ENCODE measurements around the gene HAVCR2. TPM values are rescaled to one million over a fixed set of nuclear protein-coding genes. Genes with fewer than 3 reads are reported as not detected.

The HAVCR2 gene
- total RNA-seq, 2 donors from 2014 or later = 1.3 to 3.1 TPM

- Histone ChIP-seq H3K4me3 (no peak overlapping the region), H3K9ac (ENCODE audit: low read depth in 2 of 2, low read length in 2 of 2) (no peak overlapping the region), H3K9me3 (no peaks in the 10 kb centered on the region), H3K27me3 (no peaks in the 10 kb centered on the region), H3K36me3 (no peaks in the 10 kb centered on the region), H3K27ac (no peak overlapping the region), H3K4me1 (no peaks in the 10 kb centered on the region)
- TF ChIP-seq CTCF (IDR thresholded peaks at IDR 0.05) = no peak
- no peak for DNase-seq
- intact Hi-C loops (cut with DNase I) = no loop called here
Measured at GRCh38 chr5:157069949-157070348, 38.9 kb downstream of the HAVCR2 start.

- no peaks in the 10 kb centered on the region for H3K9me3 ChIP-seq
- H3K27me3 ChIP-seq = no peaks in the 10 kb centered on the region
- H3K4me3 ChIP-seq = no peak overlapping the region
- DNase-seq = no peak
- H3K4me1 ChIP-seq = no peaks in the 10 kb centered on the region
- intact Hi-C loops (cut with DNase I) = no loop called here
- no peak overlapping the region for H3K9ac ChIP-seq (ENCODE audit: low read depth in 2 of 2, low read length in 2 of 2)
- H3K27ac ChIP-seq = no peak overlapping the region
- TF ChIP-seq CTCF (IDR thresholded peaks at IDR 0.05) = no peak
- no peaks in the 10 kb centered on the region for H3K36me3 ChIP-seq
Measured at GRCh38 chr5:157068785-157069184, 40.1 kb downstream of the HAVCR2 start.

GRCh38 chr5:157068339-157068738 is 40.5 kb downstream of the HAVCR2 start:
- Histone ChIP-seq H3K4me3 (no peak overlapping the region), H3K27ac (no peak overlapping the region), H3K9me3 (no peaks in the 10 kb centered on the region), H3K4me1 (no peaks in the 10 kb centered on the region), H3K9ac (ENCODE audit: low read depth in 2 of 2, low read length in 2 of 2) (no peak overlapping the region), H3K27me3 (no peaks in the 10 kb centered on the region), H3K36me3 (no peaks in the 10 kb centered on the region)
- intact Hi-C loops (cut with DNase I) = no loop called here
- TF ChIP-seq CTCF (IDR thresholded peaks at IDR 0.05) = no peak
- DNase-seq = no peak

- Histone ChIP-seq H3K36me3 (no peaks in the 10 kb centered on the region), H3K4me1 (no peaks in the 10 kb centered on the region), H3K27me3 (no peaks in the 10 kb centered on the region), H3K4me3 (no peak overlapping the region), H3K27ac (peak overlapping the region; percentile 50), H3K9ac (ENCODE audit: low read depth in 2 of 2, low read length in 2 of 2) (no peak overlapping the region), H3K9me3 (no peaks in the 10 kb centered on the region)
- no peak for TF ChIP-seq CTCF (IDR thresholded peaks at IDR 0.05)
- intact Hi-C loops (cut with DNase I) = no loop called here
- DNase-seq = no peak
Measured at GRCh38 chr5:157067005-157067404, 41.8 kb downstream of the HAVCR2 start.

GRCh38 chr5:157066080-157066479 is 42.8 kb downstream of the HAVCR2 start:
- no peak overlapping the region for H3K9ac ChIP-seq (ENCODE audit: low read depth in 2 of 2, low read length in 2 of 2)
- H3K9me3 ChIP-seq = no peaks in the 10 kb centered on the region
- intact Hi-C loops (cut with DNase I) = no loop called here
- no peak for TF ChIP-seq CTCF (IDR thresholded peaks at IDR 0.05)
- H3K36me3 ChIP-seq = no peaks in the 10 kb centered on the region
- no peaks in the 10 kb centered on the region for H3K27me3 ChIP-seq
- no peaks in the 10 kb centered on the region for H3K4me1 ChIP-seq
- H3K4me3 ChIP-seq = no peak overlapping the region
- peak overlapping the region; percentile 50 for H3K27ac ChIP-seq
- DNase-seq = no peak

All from colonic mucosa (tissue), 4 donors.